Sigmoid colon (tissue), 7 donors: ENCODE results near the gene MRPL50. TPM values are rescaled to one million over a fixed set of nuclear protein-coding genes. Genes with fewer than 3 reads are reported as not detected.

Source experiments
- DNase-seq: peaks from one replicate; pipeline ENCODE4 v3.0.0-alpha.2; 2019
- H3K27ac ChIP-seq, 4 donors: fragments of 200-600 bp; sonication (generic); one replicate each; pipeline ENCODE4 v1.5.1; 2016 to 2019; ENCODE audit warnings: mild to moderate bottlenecking in 1 of 4
- H3K27me3 ChIP-seq, 3 donors: fragments of 200-600 bp; sonication (generic); one replicate each; pipeline ENCODE4 v1.5.1; 2019; ENCODE audit warnings: mild to moderate bottlenecking in 1 of 3
- H3K36me3 ChIP-seq, 4 donors: fragments of 200-600 bp; sonication (generic); one replicate each; pipeline ENCODE4 v1.5.1; 2016 to 2019
- H3K4me1 ChIP-seq, 4 donors: fragments of 200-600 bp; sonication (generic); one replicate each; pipeline ENCODE4 v1.5.1; 2017 to 2019
- H3K4me3 ChIP-seq, 4 donors: fragments of 200-600 bp; sonication (generic); one replicate each; pipeline ENCODE4 v1.5.1; 2017 to 2019; ENCODE audit warnings: mild to moderate bottlenecking in 2 of 4, moderate library complexity in 1 of 4
- H3K9me3 ChIP-seq, 4 donors: fragments of 200-600 bp in 3 of 4; sonication (generic) in 3 of 4; one replicate each; pipeline versions ENCODE4 v1.5.1 to v1.6.1; 2013 to 2019
- EP300 ChIP-seq, 4 donors: sonication (generic); formaldehyde crosslinking; IDR thresholded peaks; one replicate each; pipeline ENCODE4 v1.6.1; 2017; ENCODE audit warnings: antibody characterized with exemption in 4 of 4
- POLR2A ChIP-seq, 2 donors: fragments of 450-650 bp; IDR thresholded peaks; one replicate each; pipeline ENCODE4 v1.6.1; 2016; ENCODE audit warnings: antibody characterized with exemption in 2 of 2, mild to moderate bottlenecking in 2 of 2, moderate library complexity in 2 of 2
- POLR2AphosphoS5 ChIP-seq, 4 donors: sonication (generic); formaldehyde crosslinking; IDR thresholded peaks; one replicate each; pipeline ENCODE4 v1.6.1; 2017; ENCODE audit warnings: antibody characterized with exemption in 4 of 4
- WGBS, 2 donors: extraction: QIAGEN DNeasy Blood & Tissue Kit; methylation state at CpG; one replicate each; pipeline ENCODE4 v1.1.7; 2013; 5-methylcytosine and 5-hydroxymethylcytosine counted together
- intact Hi-C: fragments of 100-400 bp; cut with DNase I; formaldehyde crosslinking; loops from one replicate; pipeline ENCODE4 v1.15.1; 2023
- polyA plus RNA-seq, 3 donors: library from polyadenylated mRNA; stranded (reverse); fragments of 200-250 nt; gene quantifications; one replicate each; pipeline ENCODE4 v1.2.3, GENCODE V29; 2013
- total RNA-seq, 4 donors: library from RNA; depleted of rRNA; stranded (reverse); fragments of >200 nt; gene quantifications; one replicate each; pipeline ENCODE4 v1.1.0, GENCODE V29; 2016
- TF ChIP-seq, protein P1 (sequence below), 4 experiments: fragments of 450-650 bp in 3 of 4; fragments of 200-600 bp in 1 of 4; IDR thresholded peaks; one replicate each; pipeline ENCODE4 v1.5.1; 2016 to 2019; ENCODE audit warnings: antibody characterized with exemption in 4 of 4, mild to moderate bottlenecking in 3 of 4, moderate library complexity in 2 of 4
- donor health status: healthy with polysubstance abuse.
- donor health status: Bipolar disorder and iron deficiency.
- donor health status: healthy.

MRPL50 gene
- total and polyA plus RNA-seq, 7 donors, result 5.4 to 15.3 (median 10.0) TPM

DNA sequence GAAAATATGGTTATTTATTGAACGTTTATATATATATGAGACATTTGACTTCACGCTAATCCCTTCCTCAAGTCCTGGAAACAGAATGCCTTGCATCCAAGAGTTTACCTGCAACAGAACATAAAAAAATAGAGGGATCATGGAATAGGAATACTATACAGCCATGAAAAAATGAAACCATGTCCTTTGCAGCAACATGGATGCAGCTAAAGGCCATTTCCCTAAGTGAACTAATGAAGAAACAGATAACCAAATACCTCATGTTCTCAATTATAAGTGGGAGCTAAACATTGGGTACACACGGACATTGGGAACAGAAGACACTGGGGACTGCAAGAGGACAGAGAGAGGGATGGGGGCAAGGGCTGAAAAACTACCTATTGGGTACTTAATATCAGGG is 26.6 kb downstream of the MRPL50 start:
- no peaks in the 10 kb centered on the region for H3K9me3 ChIP-seq
- no peak overlapping the region for H3K27ac ChIP-seq
- DNase-seq, result no peak
- intact Hi-C loops, result no loop called here
- TF ChIP-seq EP300 (IDR thresholded peaks at IDR 0.05) (no peak), POLR2A (IDR thresholded peaks at IDR 0.05) (no peak), POLR2AphosphoS5 (IDR thresholded peaks at IDR 0.05) (no peak)
- TF ChIP-seq, protein P1, sequence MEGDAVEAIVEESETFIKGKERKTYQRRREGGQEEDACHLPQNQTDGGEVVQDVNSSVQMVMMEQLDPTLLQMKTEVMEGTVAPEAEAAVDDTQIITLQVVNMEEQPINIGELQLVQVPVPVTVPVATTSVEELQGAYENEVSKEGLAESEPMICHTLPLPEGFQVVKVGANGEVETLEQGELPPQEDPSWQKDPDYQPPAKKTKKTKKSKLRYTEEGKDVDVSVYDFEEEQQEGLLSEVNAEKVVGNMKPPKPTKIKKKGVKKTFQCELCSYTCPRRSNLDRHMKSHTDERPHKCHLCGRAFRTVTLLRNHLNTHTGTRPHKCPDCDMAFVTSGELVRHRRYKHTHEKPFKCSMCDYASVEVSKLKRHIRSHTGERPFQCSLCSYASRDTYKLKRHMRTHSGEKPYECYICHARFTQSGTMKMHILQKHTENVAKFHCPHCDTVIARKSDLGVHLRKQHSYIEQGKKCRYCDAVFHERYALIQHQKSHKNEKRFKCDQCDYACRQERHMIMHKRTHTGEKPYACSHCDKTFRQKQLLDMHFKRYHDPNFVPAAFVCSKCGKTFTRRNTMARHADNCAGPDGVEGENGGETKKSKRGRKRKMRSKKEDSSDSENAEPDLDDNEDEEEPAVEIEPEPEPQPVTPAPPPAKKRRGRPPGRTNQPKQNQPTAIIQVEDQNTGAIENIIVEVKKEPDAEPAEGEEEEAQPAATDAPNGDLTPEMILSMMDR (IDR thresholded peaks at IDR 0.05), result no peak
- 95 to 96% methylated on average over 3 of the region's 3 CpGs for WGBS, 2 donors
- no peaks in the 10 kb centered on the region for H3K27me3 ChIP-seq
- no peaks in the 10 kb centered on the region for H3K4me1 ChIP-seq
- no peaks in the 10 kb centered on the region for H3K36me3 ChIP-seq
- H3K4me3 ChIP-seq, result no peak overlapping the region

DNA sequence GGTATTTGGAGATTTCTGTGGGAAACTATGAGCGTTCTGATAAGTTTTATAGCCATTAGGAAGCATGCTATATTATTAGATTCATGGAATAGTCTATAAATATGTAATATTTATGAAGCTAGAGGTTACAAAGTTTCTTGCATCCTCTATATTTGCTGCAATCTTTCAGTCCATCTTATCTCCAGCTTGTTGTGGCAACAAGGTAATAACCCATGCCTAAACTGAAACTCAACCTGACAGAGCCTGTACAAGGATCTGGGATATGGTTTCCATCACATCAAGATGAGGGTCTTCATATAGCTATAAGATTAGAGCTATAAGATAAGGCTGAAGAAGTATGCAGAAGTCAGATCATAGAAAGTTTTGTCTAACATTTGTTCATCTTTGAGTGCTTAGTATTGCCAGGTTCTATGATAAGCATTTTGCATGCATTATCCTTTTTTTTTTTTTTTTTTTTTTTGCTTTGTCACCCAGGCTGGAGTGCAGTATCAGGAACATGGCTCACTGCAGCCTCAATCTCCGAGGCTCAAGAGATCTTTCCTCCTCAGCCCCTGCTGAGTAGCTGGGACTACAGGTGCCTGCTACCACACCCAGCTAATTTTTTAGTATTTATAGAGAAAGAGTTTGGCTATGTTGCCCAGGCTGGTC is 28.4 kb downstream of the MRPL50 start:
- DNase-seq, result no peak
- 74 to 81% methylated on average over 2 of the region's 2 CpGs for WGBS, 2 donors
- Histone ChIP-seq H3K4me1 (no peaks in the 10 kb centered on the region), H3K27ac (no peak overlapping the region), H3K27me3 (no peaks in the 10 kb centered on the region), H3K36me3 (no peaks in the 10 kb centered on the region), H3K9me3 (no peaks in the 10 kb centered on the region), H3K4me3 (no peak overlapping the region)
- intact Hi-C loops, result no loop called here
- TF ChIP-seq, protein P1 (IDR thresholded peaks at IDR 0.05), result no peak
- TF ChIP-seq POLR2AphosphoS5 (IDR thresholded peaks at IDR 0.05), result no peak
- no peak for TF ChIP-seq EP300 (IDR thresholded peaks at IDR 0.05)
- TF ChIP-seq POLR2A (IDR thresholded peaks at IDR 0.05), result no peak

DNA sequence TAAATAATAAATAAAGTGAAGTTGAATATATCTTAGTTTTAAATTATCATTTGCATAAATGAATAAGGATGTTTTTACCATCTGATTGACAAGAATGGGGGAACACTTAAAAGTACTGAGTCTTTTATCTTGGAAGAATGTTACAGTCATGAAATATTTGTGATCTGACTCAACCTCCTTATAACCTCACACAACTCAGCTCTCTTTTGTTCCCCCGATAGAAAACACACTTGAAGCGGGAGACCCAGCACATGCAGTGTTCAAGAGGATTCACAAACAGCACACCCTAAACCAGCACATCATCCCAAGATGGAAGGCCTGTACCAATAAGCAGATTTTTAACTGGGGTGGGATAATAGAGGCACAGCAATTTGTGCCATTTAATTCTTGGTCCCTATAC is 29.1 kb downstream of the MRPL50 start:
- intact Hi-C loops, result no loop called here
- Histone ChIP-seq H3K27ac (no peak overlapping the region), H3K36me3 (no peaks in the 10 kb centered on the region), H3K4me3 (no peak overlapping the region), H3K9me3 (no peaks in the 10 kb centered on the region), H3K4me1 (no peaks in the 10 kb centered on the region), H3K27me3 (no peaks in the 10 kb centered on the region)
- WGBS, 2 donors, result 92 to 95% methylated on average over 2 of the region's 2 CpGs
- TF ChIP-seq EP300 (IDR thresholded peaks at IDR 0.05) (no peak), POLR2AphosphoS5 (IDR thresholded peaks at IDR 0.05) (no peak), POLR2A (IDR thresholded peaks at IDR 0.05) (no peak)
- TF ChIP-seq, protein P1 (IDR thresholded peaks at IDR 0.05), result no peak
- no peak for DNase-seq

DNA sequence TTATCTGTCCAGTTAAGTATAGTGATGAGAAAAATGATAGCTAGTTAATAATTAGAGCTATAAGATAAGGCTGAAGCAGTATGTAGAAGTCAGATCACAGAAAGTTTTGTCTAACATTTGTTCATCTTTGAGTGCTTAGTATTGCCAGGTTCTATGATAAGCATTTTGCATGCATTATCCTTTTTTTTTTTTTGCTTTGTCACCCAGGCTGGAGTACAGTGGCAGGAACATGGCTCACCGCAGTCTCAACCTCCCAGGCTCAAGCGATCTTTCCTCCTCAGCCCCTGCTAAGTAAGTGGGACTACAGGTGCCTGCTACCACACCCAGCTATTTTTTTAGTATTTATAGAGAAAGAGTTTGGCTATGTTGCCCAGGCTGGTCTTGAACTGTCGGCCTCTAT is 31.1 kb downstream of the MRPL50 start:
- 93 to 96% methylated on average over 3 of the region's 3 CpGs for WGBS, 2 donors
- Histone ChIP-seq H3K4me3 (no peak overlapping the region), H3K27ac (no peak overlapping the region), H3K27me3 (no peaks in the 10 kb centered on the region), H3K36me3 (no peaks in the 10 kb centered on the region), H3K9me3 (no peaks in the 10 kb centered on the region), H3K4me1 (no peaks in the 10 kb centered on the region)
- TF ChIP-seq, protein P1 (IDR thresholded peaks at IDR 0.05), result no peak
- no peak for TF ChIP-seq POLR2A (IDR thresholded peaks at IDR 0.05)
- no peak for TF ChIP-seq POLR2AphosphoS5 (IDR thresholded peaks at IDR 0.05)
- no peak for TF ChIP-seq EP300 (IDR thresholded peaks at IDR 0.05)
- intact Hi-C loops, result no loop called here
- no peak for DNase-seq
